K562 (cell line): ENCODE results near the gene RABIF.

Experiments
- GTF2F1 ChIP-seq: IDR thresholded peaks from 2 replicates; pipeline ENCODE4 v1.6.1; 2011; ENCODE audit warnings: low read depth, low read length, improper control_type of control experiment
- KLF6 ChIP-seq: fragments of 250-450 bp; sonication (Bioruptor Pico); IDR thresholded peaks from 2 replicates; pipeline ENCODE4 v1.4.0; 2020; ENCODE audit warnings: mild to moderate bottlenecking, moderate library complexity, borderline replicate concordance
- PHF20 ChIP-seq: fragments of 450-650 bp; IDR thresholded peaks from 2 replicates; pipeline ENCODE4 v1.6.1; 2018; ENCODE audit not compliant: partially characterized antibody
- SIN3A ChIP-seq, 2 experiments: fragments of 150-350 bp in 1 of 2; IDR thresholded peaks; 2 replicates each; pipeline ENCODE4 v1.6.1; 2011 to 2016; ENCODE audit warnings: borderline replicate concordance in 2 of 2, low read depth in 2 of 2, low read length in 2 of 2, mild to moderate bottlenecking in 2 of 2, moderate library complexity in 2 of 2; ENCODE audit not compliant: control insufficient read depth in 1 of 2
- SIRT6 ChIP-seq: IDR thresholded peaks from one replicate; pipeline ENCODE4 v1.6.1; 2012; ENCODE audit warnings: low read depth, mild to moderate bottlenecking, control low read depth, inconsistent platforms, low read length, moderate library complexity
- USF1 ChIP-seq: sonication (generic); formaldehyde crosslinking; IDR thresholded peaks from 2 replicates; pipeline ENCODE4 v1.9.0; 2022; ENCODE audit warnings: mild to moderate bottlenecking, missing genetic modification reagents
- ZKSCAN1 ChIP-seq: fragments of 150-350 bp; IDR thresholded peaks from 2 replicates; pipeline ENCODE4 v1.6.1; 2016; ENCODE audit warnings: low read depth, low read length
- TF ChIP-seq, protein P1 (sequence below), 3 experiments: IDR thresholded peaks in 2 of 3; conservative IDR thresholded peaks in 1 of 3; 2 replicates each; pipeline ENCODE4 v1.5.1; 2011 to 2012; ENCODE audit warnings: low read length in 3 of 3, mild to moderate bottlenecking in 3 of 3, control low read depth in 2 of 3, improper control_type of control experiment in 1 of 3, inconsistent platforms in 1 of 3, low read depth in 1 of 3, mixed read lengths in 1 of 3, moderate library complexity in 1 of 3; ENCODE audit not compliant: insufficient read depth in 2 of 3

GRCh38 chr1:202850593-202851362 is 38.2 kb downstream of the RABIF start:
- TF ChIP-seq ZKSCAN1 (no peak), SIN3A (IDR thresholded peaks at IDR 0.05; ENCODE audit: borderline replicate concordance in 2 of 2, control insufficient read depth in 1 of 2, low read depth in 2 of 2, low read length in 2 of 2) (no peak), KLF6 (CRISPR knock-in tag) (no peak), SIRT6 (no peak), PHF20 (no peak), GTF2F1 (no peak), USF1 (CRISPR knock-in tag) (no peak)
- TF ChIP-seq, protein P1, sequence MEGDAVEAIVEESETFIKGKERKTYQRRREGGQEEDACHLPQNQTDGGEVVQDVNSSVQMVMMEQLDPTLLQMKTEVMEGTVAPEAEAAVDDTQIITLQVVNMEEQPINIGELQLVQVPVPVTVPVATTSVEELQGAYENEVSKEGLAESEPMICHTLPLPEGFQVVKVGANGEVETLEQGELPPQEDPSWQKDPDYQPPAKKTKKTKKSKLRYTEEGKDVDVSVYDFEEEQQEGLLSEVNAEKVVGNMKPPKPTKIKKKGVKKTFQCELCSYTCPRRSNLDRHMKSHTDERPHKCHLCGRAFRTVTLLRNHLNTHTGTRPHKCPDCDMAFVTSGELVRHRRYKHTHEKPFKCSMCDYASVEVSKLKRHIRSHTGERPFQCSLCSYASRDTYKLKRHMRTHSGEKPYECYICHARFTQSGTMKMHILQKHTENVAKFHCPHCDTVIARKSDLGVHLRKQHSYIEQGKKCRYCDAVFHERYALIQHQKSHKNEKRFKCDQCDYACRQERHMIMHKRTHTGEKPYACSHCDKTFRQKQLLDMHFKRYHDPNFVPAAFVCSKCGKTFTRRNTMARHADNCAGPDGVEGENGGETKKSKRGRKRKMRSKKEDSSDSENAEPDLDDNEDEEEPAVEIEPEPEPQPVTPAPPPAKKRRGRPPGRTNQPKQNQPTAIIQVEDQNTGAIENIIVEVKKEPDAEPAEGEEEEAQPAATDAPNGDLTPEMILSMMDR (IDR thresholded peaks at IDR 0.05 in 2 of 3, conservative IDR thresholded peaks at IDR 0.05 in 1 of 3; ENCODE audit: insufficient read depth in 2 of 3, low read depth in 1 of 3, low read length in 3 of 3), result no peak
